Right lobe of liver (tissue), 4 donors: ENCODE measurements around the gene SLC2A3.

Experiments used
- POLR2A ChIP-seq: fragments of 450-650 bp; IDR thresholded peaks from one replicate; pipeline ENCODE4 v1.6.1; 2017; ENCODE audit warnings: antibody characterized with exemption, mild to moderate bottlenecking
- TF ChIP-seq, protein P1 (sequence below), 4 donors: fragments of 200-600 bp in 3 of 4; fragments of 450-650 bp in 1 of 4; IDR thresholded peaks; one replicate each; pipeline versions ENCODE4 v1.5.1 to v1.8.0; 2016 to 2022; ENCODE audit warnings: antibody characterized with exemption in 4 of 4, mild to moderate bottlenecking in 2 of 4
- donor health status: DM: no; HTN: no; CAD: no.
- donor health status: DM: no; HTN: no; CAD: no.
- donor health status: DM: no; HTN: yes; CAD: no.

DNA sequence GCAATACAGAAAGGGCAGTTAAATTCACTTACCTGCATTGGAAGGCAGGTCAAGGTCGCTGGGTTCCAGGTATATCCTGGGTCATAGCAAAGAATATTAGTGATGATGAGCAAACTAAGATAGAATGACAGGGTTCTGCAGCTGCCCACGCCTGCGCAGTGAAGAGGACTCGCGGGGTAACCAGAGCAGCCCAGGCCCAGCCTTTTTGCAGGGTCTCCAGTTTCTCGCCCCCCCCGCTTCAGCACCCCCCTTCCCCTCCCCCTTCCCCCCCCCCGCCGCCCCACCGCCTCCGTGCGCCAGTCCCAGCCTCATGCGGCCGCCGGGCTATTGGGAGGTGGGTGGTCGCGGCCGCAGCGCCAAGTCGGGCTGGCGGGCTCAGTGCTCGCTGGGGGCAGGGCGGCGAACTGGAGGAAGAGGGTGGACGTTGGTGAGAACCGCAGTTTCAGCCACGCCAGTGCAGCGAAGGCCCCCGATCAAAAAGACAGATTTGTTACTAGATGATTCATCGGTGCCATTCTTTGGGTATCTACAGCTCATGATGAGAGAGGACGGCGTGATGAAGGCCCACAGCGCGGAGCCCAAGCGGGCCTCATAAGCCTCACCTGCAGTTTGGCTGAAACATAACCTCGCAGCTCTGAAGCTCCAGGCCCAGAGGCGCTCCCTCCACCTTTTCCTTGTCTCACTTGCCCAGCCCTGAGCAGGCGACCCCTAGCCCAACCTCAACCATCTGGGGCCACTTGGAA lies 20.2 kb downstream of the SLC2A3 start:
- TF ChIP-seq, protein P1, sequence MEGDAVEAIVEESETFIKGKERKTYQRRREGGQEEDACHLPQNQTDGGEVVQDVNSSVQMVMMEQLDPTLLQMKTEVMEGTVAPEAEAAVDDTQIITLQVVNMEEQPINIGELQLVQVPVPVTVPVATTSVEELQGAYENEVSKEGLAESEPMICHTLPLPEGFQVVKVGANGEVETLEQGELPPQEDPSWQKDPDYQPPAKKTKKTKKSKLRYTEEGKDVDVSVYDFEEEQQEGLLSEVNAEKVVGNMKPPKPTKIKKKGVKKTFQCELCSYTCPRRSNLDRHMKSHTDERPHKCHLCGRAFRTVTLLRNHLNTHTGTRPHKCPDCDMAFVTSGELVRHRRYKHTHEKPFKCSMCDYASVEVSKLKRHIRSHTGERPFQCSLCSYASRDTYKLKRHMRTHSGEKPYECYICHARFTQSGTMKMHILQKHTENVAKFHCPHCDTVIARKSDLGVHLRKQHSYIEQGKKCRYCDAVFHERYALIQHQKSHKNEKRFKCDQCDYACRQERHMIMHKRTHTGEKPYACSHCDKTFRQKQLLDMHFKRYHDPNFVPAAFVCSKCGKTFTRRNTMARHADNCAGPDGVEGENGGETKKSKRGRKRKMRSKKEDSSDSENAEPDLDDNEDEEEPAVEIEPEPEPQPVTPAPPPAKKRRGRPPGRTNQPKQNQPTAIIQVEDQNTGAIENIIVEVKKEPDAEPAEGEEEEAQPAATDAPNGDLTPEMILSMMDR (IDR thresholded peaks at IDR 0.05) = no peak
- no peak for TF ChIP-seq POLR2A
